Trophoblast cell (in vitro differentiated cells and primary cell): Measurements from ENCODE around the gene GREM2. TPM values are rescaled to one million over a fixed set of nuclear protein-coding genes. Genes with fewer than 3 reads are reported as not detected.

Experiments used
- DNase-seq, 2 donors: peaks; one replicate each; pipeline ENCODE4 v3.0.0-alpha.2; 2016
- H2AFZ ChIP-seq: 2 replicates; pipeline ENCODE4 v1.6.1; 2013; ENCODE audit warnings: low read length, moderate library complexity, mild to moderate bottlenecking; ENCODE audit not compliant: insufficient read depth, poor library complexity
- H2AK5ac ChIP-seq: 2 replicates; pipeline ENCODE4 v1.6.1; 2013; ENCODE audit warnings: mild to moderate bottlenecking, low read length
- H2BK120ac ChIP-seq: 2 replicates; pipeline ENCODE4 v1.6.1; 2013; ENCODE audit warnings: low read length, mild to moderate bottlenecking, moderate library complexity; ENCODE audit not compliant: insufficient read depth, poor library complexity
- H2BK12ac ChIP-seq: 2 replicates; pipeline ENCODE4 v1.6.1; 2013; ENCODE audit warnings: mild to moderate bottlenecking, low read length, moderate library complexity
- H2BK5ac ChIP-seq: 2 replicates; pipeline ENCODE4 v1.6.1; 2013; ENCODE audit warnings: low read length, low read depth, moderate library complexity, mild to moderate bottlenecking; ENCODE audit not compliant: poor library complexity
- H3K14ac ChIP-seq: 2 replicates; pipeline ENCODE4 v1.6.1; 2013; ENCODE audit warnings: mild to moderate bottlenecking, low read length
- H3K18ac ChIP-seq: 2 replicates; pipeline ENCODE4 v1.6.1; 2013; ENCODE audit warnings: mild to moderate bottlenecking, low read length
- H3K23ac ChIP-seq: 2 replicates; pipeline ENCODE4 v1.6.1; 2013; ENCODE audit warnings: low read length
- H3K27ac ChIP-seq: 2 replicates; pipeline ENCODE4 v1.5.1; 2013; ENCODE audit warnings: low read depth, mild to moderate bottlenecking, inconsistent platforms, low read length, moderate library complexity
- H3K27me3 ChIP-seq: 2 replicates; pipeline ENCODE4 v1.6.1; 2013; ENCODE audit warnings: inconsistent platforms, mild to moderate bottlenecking, low read length, moderate library complexity; ENCODE audit not compliant: insufficient read depth
- H3K36me3 ChIP-seq, 2 experiments: 1 replicate in 1 of 2; 2 replicates in 1 of 2; pipeline ENCODE4 v1.6.1; 2013; ENCODE audit warnings: low read length in 2 of 2, mild to moderate bottlenecking in 2 of 2, moderate library complexity in 1 of 2; ENCODE audit not compliant: insufficient read depth in 2 of 2, control insufficient read depth in 1 of 2
- H3K4ac ChIP-seq: 2 replicates; pipeline ENCODE4 v1.6.1; 2013; ENCODE audit warnings: low read depth, mild to moderate bottlenecking, low read length, moderate library complexity
- H3K4me1 ChIP-seq, 2 experiments: 1 replicate in 1 of 2; 2 replicates in 1 of 2; pipeline ENCODE4 v1.6.1; 2013; ENCODE audit warnings: low read length in 2 of 2, mild to moderate bottlenecking in 2 of 2, moderate library complexity in 1 of 2; ENCODE audit not compliant: insufficient read depth in 2 of 2, control insufficient read depth in 1 of 2
- H3K4me2 ChIP-seq: 2 replicates; pipeline ENCODE4 v1.6.1; 2013; ENCODE audit warnings: inconsistent platforms, mild to moderate bottlenecking, low read length, moderate library complexity
- H3K4me3 ChIP-seq: 2 replicates; pipeline ENCODE4 v1.5.1; 2013; ENCODE audit warnings: mild to moderate bottlenecking, low read depth, low read length, inconsistent platforms
- H3K79me1 ChIP-seq: one replicate; pipeline ENCODE4 v1.6.1; 2013; ENCODE audit warnings: low read length
- H3K79me2 ChIP-seq: 2 replicates; pipeline ENCODE4 v1.6.1; 2013; ENCODE audit warnings: low read length, mild to moderate bottlenecking; ENCODE audit not compliant: control insufficient read depth, insufficient read depth, poor library complexity
- H3K9ac ChIP-seq: 2 replicates; pipeline ENCODE4 v1.6.1; 2013; ENCODE audit warnings: mild to moderate bottlenecking, low read length
- H3K9me3 ChIP-seq: 2 replicates; pipeline ENCODE4 v1.6.1; 2013; ENCODE audit warnings: low read depth, mild to moderate bottlenecking, control low read depth, inconsistent platforms, low read length; ENCODE audit not compliant: insufficient read depth
- H4K12ac ChIP-seq: 2 replicates; pipeline ENCODE4 v1.6.1; 2013; ENCODE audit warnings: low read depth, mild to moderate bottlenecking, low read length, moderate library complexity
- H4K8ac ChIP-seq: 2 replicates; pipeline ENCODE4 v1.6.1; 2013; ENCODE audit warnings: low read depth, mild to moderate bottlenecking, low read length, moderate library complexity
- H4K91ac ChIP-seq: one replicate; pipeline ENCODE4 v1.6.1; 2013; ENCODE audit warnings: low read depth, mild to moderate bottlenecking, low read length, moderate library complexity
- WGBS: extraction: QIAGEN DNeasy Blood & Tissue Kit; methylation state at CpG from one replicate; pipeline ENCODE4 v1.1.7; 2013; ENCODE audit warnings: missing lambda C conversion rate; ENCODE audit not compliant: insufficient read length, insufficient coverage; ENCODE audit errors: extremely low coverage; 5-methylcytosine and 5-hydroxymethylcytosine counted together
- polyA plus RNA-seq: library from polyadenylated mRNA; stranded (reverse); fragments of 200-250 nt; gene quantifications from 2 replicates; pipeline ENCODE4 v1.2.3, GENCODE V29; 2013

The GREM2 gene
- 18.9 and 20.6 TPM in 2 replicates for polyA plus RNA-seq

DNA sequence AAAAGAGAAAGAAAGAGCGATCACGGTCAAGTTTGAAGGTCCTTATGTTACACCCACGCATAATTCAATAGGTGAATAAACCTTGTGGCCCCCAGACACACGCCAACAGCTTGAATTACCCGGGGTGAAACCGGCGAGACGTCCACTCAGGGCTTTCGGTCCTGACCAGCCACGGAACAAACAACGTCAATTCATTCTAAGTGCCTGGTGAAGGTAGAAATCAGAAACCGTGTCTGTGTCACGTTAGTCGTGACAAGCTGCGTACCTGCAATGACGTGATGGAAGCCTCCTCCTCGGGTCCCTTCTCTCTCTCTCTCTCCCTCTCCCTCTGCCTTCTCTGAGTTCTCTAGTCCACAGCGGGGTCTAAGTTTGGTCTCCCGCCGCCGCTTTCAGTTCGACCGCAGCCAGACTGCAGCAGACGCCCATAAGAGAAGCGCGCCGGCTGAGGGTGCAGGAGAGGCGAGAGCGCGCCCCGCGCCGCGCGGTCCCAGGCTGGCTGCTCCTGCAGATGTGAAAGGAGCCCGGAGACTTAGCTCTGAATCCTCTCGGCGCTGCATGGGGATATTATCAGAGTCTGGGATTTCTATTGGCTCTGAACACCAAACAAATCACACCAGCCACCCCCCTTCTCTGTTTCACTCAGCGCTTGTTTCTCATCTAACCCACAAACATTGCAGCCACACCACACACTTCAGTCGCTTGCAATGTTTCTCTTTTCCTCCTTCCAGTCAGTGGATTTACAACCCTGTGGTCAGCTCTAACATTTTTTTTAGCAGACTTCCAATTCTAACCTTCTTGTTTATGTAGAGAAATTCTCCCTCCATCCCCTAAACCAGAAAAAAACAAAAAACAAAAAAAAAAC is at the start of gene GREM2:
Gene GREM2 (minus strand): TSS at position 537 of the 862 bp plus-strand sequence. CDS start 118,680 bp downstream, outside the sequence.
- Histone ChIP-seq H3K18ac (peak within 1 kb of the TSS; percentile 64), H2AFZ (peak within 1 kb of the TSS; percentile 83), H3K36me3 (no peaks in the 10 kb centered on the region), H4K8ac (peak within 1 kb of the TSS; percentile 83), H4K12ac (no peak within 1 kb of the TSS), H3K4me1 (no peaks in the 10 kb centered on the region), H2BK120ac (peak within 1 kb of the TSS; percentile 85), H3K79me1 (peaks cover 6% of the 10 kb centered on the region), H3K27ac (peak within 1 kb of the TSS; percentile 6), H3K9ac (no peak within 1 kb of the TSS), H2BK5ac (no peak within 1 kb of the TSS), H4K91ac (peak within 1 kb of the TSS; percentile 43), H3K9me3 (no peaks in the 10 kb centered on the region), H2BK12ac (peak within 1 kb of the TSS; percentile 88), H3K4ac (peak within 1 kb of the TSS; percentile 44), H2AK5ac (no peak within 1 kb of the TSS), H3K14ac (peak within 1 kb of the TSS; percentile 84), H3K79me2 (peaks cover 4% of the 10 kb centered on the region), H3K23ac (no peak within 1 kb of the TSS), H3K4me2 (peak within 1 kb of the TSS; percentile 93), H3K27me3 (no peaks in the 10 kb centered on the region), H3K4me3 (peak within 1 kb of the TSS; percentile 65)
- peak; percentile 8 to 21 for DNase-seq
- no CpG with 5 or more reads among the region's 40 CpGs for WGBS

DNA sequence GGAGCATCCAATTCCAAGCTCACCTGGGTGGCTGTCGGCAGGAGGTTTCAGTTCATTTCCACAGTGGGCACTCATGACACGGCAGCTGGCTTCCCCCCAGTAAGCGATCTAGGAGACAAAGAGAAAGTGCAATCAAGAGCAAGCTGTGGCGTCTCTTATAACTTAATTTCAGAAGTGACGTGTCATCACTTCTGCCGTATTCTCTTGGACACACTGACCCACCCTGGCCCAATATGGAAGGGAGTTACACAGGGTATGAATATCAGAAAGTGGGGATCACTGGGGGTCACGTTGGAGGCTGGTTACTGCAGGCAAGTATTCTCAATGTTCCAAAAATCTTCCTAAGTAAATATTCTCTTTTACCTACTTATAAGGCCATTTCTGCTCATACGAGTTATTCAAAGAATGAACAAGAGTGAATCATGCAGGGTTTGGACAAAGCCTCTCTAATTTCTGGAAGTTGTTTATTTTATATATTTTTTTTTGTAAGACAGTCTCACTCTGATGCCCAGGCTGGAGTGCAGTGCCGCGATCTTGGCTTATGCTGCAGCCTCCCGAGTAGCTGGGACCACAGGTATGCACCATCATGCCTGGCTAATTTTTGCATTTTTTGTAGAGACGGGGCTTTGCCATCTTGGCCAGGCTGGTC is 46.5 kb upstream of the GREM2 start:
- H2AK5ac ChIP-seq, result no peak overlapping the region
- H3K18ac ChIP-seq, result no peak overlapping the region
- WGBS, result no CpG with 5 or more reads among the region's 12 CpGs

DNA sequence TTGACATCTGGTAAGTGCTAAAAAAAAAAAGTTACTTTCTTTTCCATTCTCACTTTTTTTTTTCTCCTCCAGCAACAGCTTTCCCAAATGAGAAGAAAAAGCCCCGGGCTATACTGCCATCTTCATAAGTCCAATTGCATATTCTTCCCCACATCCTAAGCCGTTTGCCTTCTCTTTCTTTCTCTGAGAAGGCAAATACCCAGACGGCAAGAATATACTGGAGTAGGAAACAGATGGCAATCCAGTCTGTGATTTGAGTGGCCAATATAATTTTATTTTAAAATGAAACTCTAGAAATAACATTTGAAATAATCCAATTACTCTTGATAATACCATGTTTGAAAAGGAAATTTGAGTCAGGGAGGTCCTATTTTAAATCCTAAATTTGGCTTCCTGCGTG is 44.6 kb upstream of the GREM2 start:
- Histone ChIP-seq H4K8ac (no peak overlapping the region), H4K12ac (no peak overlapping the region), H3K9me3 (no peaks in the 10 kb centered on the region), H2AFZ (no peak overlapping the region), H2BK120ac (no peak overlapping the region), H3K14ac (no peak overlapping the region), H3K36me3 (no peaks in the 10 kb centered on the region), H3K79me1 (no peaks in the 10 kb centered on the region), H4K91ac (no peak overlapping the region), H3K23ac (no peak overlapping the region), H2BK12ac (no peak overlapping the region), H2AK5ac (no peak overlapping the region), H3K79me2 (no peaks in the 10 kb centered on the region), H2BK5ac (no peak overlapping the region), H3K4me1 (no peaks in the 10 kb centered on the region), H3K27me3 (no peaks in the 10 kb centered on the region), H3K4me2 (no peak overlapping the region), H3K18ac (no peak overlapping the region), H3K27ac (no peak overlapping the region), H3K4ac (no peak overlapping the region), H3K9ac (no peak overlapping the region), H3K4me3 (no peak overlapping the region)
- no peak for DNase-seq
- no CpG with 5 or more reads among the region's 4 CpGs for WGBS

More for the DNA sequence above, 46.5 kb upstream of the GREM2 start:
- H3K36me3 ChIP-seq, result no peaks in the 10 kb centered on the region
- no peak overlapping the region for H3K4ac ChIP-seq
- no peak overlapping the region for H3K27ac ChIP-seq
- no peak overlapping the region for H3K4me3 ChIP-seq
- H3K27me3 ChIP-seq, result no peaks in the 10 kb centered on the region
- no peak overlapping the region for H2BK12ac ChIP-seq
- H4K8ac ChIP-seq, result no peak overlapping the region
- H3K79me1 ChIP-seq, result no peaks in the 10 kb centered on the region
- no peaks in the 10 kb centered on the region for H3K4me1 ChIP-seq
- H2AFZ ChIP-seq, result no peak overlapping the region
- H3K9ac ChIP-seq, result no peak overlapping the region
- no peak overlapping the region for H2BK5ac ChIP-seq
- no peak overlapping the region for H2BK120ac ChIP-seq
- H3K23ac ChIP-seq, result no peak overlapping the region
- no peak overlapping the region for H3K4me2 ChIP-seq
- H3K79me2 ChIP-seq, result no peaks in the 10 kb centered on the region
- no peak overlapping the region for H4K12ac ChIP-seq
- H3K9me3 ChIP-seq, result no peaks in the 10 kb centered on the region
- H3K14ac ChIP-seq, result no peak overlapping the region
- no peak overlapping the region for H4K91ac ChIP-seq
- no peak for DNase-seq

DNA sequence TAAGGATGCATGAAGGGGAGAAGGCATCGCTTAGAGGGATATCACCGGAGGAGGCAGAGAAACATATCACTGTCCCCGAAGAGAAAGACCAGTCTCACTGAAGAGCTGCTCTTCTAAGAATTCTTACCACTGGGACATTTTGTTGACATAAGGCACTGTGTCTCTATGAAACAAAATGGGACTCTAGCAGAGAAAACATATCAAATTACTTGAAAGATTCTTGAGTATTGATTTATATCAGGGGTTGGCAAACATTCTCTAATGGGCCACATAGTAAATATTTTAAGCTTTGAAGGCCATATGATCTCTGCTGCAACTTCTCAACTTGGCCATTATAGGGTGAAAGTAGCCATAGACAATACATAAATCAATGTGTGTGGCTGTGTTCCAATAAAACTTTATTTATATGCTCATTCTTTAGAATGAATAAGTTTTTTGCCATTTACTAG is 41.0 kb upstream of the GREM2 start:
- H3K18ac ChIP-seq, result no peak overlapping the region
- no peak for DNase-seq
- H3K4me1 ChIP-seq, result peaks cover 0 to 4% of the 10 kb centered on the region in 2 experiments
- no peak overlapping the region for H3K4me2 ChIP-seq
- H3K14ac ChIP-seq, result no peak overlapping the region
- no peak overlapping the region for H3K27ac ChIP-seq
- WGBS, result no CpG with 5 or more reads among the region's 3 CpGs
- no peak overlapping the region for H3K4ac ChIP-seq
- no peaks in the 10 kb centered on the region for H3K27me3 ChIP-seq
- no peak overlapping the region for H4K8ac ChIP-seq
- no peak overlapping the region for H3K23ac ChIP-seq
- no peaks in the 10 kb centered on the region for H3K79me1 ChIP-seq
- H3K9ac ChIP-seq, result no peak overlapping the region
- no peak overlapping the region for H2AFZ ChIP-seq
- no peak overlapping the region for H2BK5ac ChIP-seq
- no peaks in the 10 kb centered on the region for H3K79me2 ChIP-seq
- no peak overlapping the region for H2BK12ac ChIP-seq
- H3K9me3 ChIP-seq, result no peaks in the 10 kb centered on the region
- no peak overlapping the region for H2AK5ac ChIP-seq
- no peak overlapping the region for H2BK120ac ChIP-seq
- no peak overlapping the region for H4K12ac ChIP-seq
- H3K36me3 ChIP-seq, result no peaks in the 10 kb centered on the region
- no peak overlapping the region for H3K4me3 ChIP-seq
- no peak overlapping the region for H4K91ac ChIP-seq
